IMR-90 (cell line): Measurements from ENCODE around the gene ARVCF. TPM values are rescaled to one million over a fixed set of nuclear protein-coding genes. Genes with fewer than 3 reads are reported as not detected.

Experiments used
- ATAC-seq: fragments of 200-7000 bp; cut with Tn5 transposase; 2 replicates; pipeline ENCODE4 v1.9.1; 2020; ENCODE audit warnings: low read depth, mild to moderate bottlenecking, moderate library complexity
- BruUV-seq: library from RNA; stranded (reverse); fragments of 400-500 nt; replicated peaks from 2 replicates; lab custom pipeline; 2021; lab: Mats Ljungman, UMichigan
- CTCF ChIA-PET: fragments of 300-600 bp; formaldehyde crosslinking; extraction: SDS; loops from one replicate; lab custom pipeline; 2021; ENCODE audit warnings: antibody characterized with exemption; lab: Yijun Ruan, JAX
- POLR2A ChIA-PET: fragments of 300-600 bp; sonication (Branson Sonifier 250); formaldehyde crosslinking; loops from one replicate; lab custom pipeline; 2022; ENCODE audit warnings: antibody characterized with exemption; ENCODE audit not compliant: unreplicated experiment; lab: Charles Lee
- DNase-seq: peaks from one replicate; pipeline ENCODE4 v3.0.0; 2013
- H2AFZ ChIP-seq: replicated peaks from 2 replicates; pipeline ENCODE3; 2013; ENCODE audit warnings: low read length, mild to moderate bottlenecking; ENCODE audit not compliant: poor library complexity
- H2AK5ac ChIP-seq: 2 replicates; pipeline ENCODE4 v1.6.1; 2013; ENCODE audit warnings: low read depth, low read length, inconsistent platforms
- H2AK9ac ChIP-seq: replicated peaks from 2 replicates; pipeline ENCODE3; 2013; ENCODE audit warnings: mild to moderate bottlenecking, low read depth, low read length, moderate library complexity; ENCODE audit not compliant: poor library complexity
- H2BK120ac ChIP-seq: 2 replicates; pipeline ENCODE4 v1.6.1; 2013; ENCODE audit warnings: low read depth, low read length, inconsistent platforms
- H2BK15ac ChIP-seq: 3 replicates; pipeline ENCODE4 v1.6.1; 2013; ENCODE audit warnings: low read depth, low read length, inconsistent platforms
- H2BK20ac ChIP-seq: 2 replicates; pipeline ENCODE4 v1.6.1; 2013; ENCODE audit warnings: low read depth, mild to moderate bottlenecking, inconsistent platforms, low read length, moderate library complexity
- H2BK5ac ChIP-seq: 2 replicates; pipeline ENCODE4 v1.6.1; 2013; ENCODE audit warnings: mild to moderate bottlenecking, low read depth, low read length, inconsistent platforms; ENCODE audit not compliant: poor library complexity, severe bottlenecking
- H3K14ac ChIP-seq: replicated peaks from 2 replicates; pipeline ENCODE4 v1.6.1; 2013; ENCODE audit warnings: low read depth, low read length, inconsistent platforms
- H3K18ac ChIP-seq: 2 replicates; pipeline ENCODE4 v1.6.1; 2013; ENCODE audit warnings: low read depth, low read length, control low read depth
- H3K23ac ChIP-seq: 2 replicates; pipeline ENCODE4 v1.6.1; 2013; ENCODE audit warnings: low read depth, low read length, inconsistent platforms
- H3K27ac ChIP-seq: 2 replicates; pipeline ENCODE4 v1.5.1; 2013; ENCODE audit warnings: mild to moderate bottlenecking, control low read depth, low read length; ENCODE audit not compliant: insufficient read depth
- H3K27me3 ChIP-seq: 2 replicates; pipeline ENCODE4 v1.6.1; 2013; ENCODE audit warnings: low read length; ENCODE audit not compliant: control insufficient read depth, insufficient read depth
- H3K36me3 ChIP-seq: 2 replicates; pipeline ENCODE4 v1.6.1; 2013; ENCODE audit warnings: low read length, mixed read lengths; ENCODE audit not compliant: control insufficient read depth, insufficient read depth
- H3K4ac ChIP-seq: 2 replicates; pipeline ENCODE4 v1.6.1; 2013; ENCODE audit warnings: low read depth, low read length, inconsistent platforms
- H3K4me1 ChIP-seq: 2 replicates; pipeline ENCODE4 v1.6.1; 2013; ENCODE audit warnings: low read length, mixed read lengths; ENCODE audit not compliant: control insufficient read depth, insufficient read depth
- H3K4me2 ChIP-seq: 2 replicates; pipeline ENCODE4 v1.6.1; 2013; ENCODE audit warnings: low read depth, mild to moderate bottlenecking, control low read depth, low read length, moderate library complexity
- H3K4me3 ChIP-seq: 2 replicates; pipeline ENCODE4 v1.5.1; 2013; ENCODE audit warnings: low read depth, mild to moderate bottlenecking, control low read depth, low read length, moderate library complexity; ENCODE audit not compliant: insufficient read depth
- H3K56ac ChIP-seq: 2 replicates; pipeline ENCODE4 v1.6.1; 2013; ENCODE audit warnings: low read length, inconsistent platforms; ENCODE audit not compliant: insufficient read depth; ENCODE audit errors: extremely low read depth
- H3K79me1 ChIP-seq, 2 experiments: 2 replicates each; pipeline ENCODE4 v1.6.1; 2013; ENCODE audit warnings: low read length in 2 of 2, inconsistent platforms in 1 of 2, low read depth in 1 of 2
- H3K9ac ChIP-seq: 2 replicates; pipeline ENCODE4 v1.6.1; 2013; ENCODE audit warnings: low read depth, low read length, control low read depth
- H3K9me1 ChIP-seq: 2 replicates; pipeline ENCODE4 v1.6.1; 2013; ENCODE audit warnings: low read length, inconsistent platforms; ENCODE audit not compliant: insufficient read depth
- H3K9me3 ChIP-seq: 2 replicates; pipeline ENCODE4 v1.6.1; 2013; ENCODE audit warnings: low read length; ENCODE audit not compliant: control insufficient read depth, insufficient read depth
- H4K20me1 ChIP-seq: 2 replicates; pipeline ENCODE4 v1.6.1; 2013; ENCODE audit warnings: low read length, inconsistent platforms; ENCODE audit not compliant: insufficient read depth
- H4K5ac ChIP-seq: 2 replicates; pipeline ENCODE4 v1.6.1; 2013; ENCODE audit warnings: mild to moderate bottlenecking, low read depth, low read length, control low read depth
- H4K8ac ChIP-seq, 2 experiments: 2 replicates each; pipeline ENCODE4 v1.6.1; 2013; ENCODE audit warnings: low read depth in 2 of 2, low read length in 2 of 2, control low read depth in 1 of 2, inconsistent platforms in 1 of 2
- H4K91ac ChIP-seq: 2 replicates; pipeline ENCODE4 v1.6.1; 2013; ENCODE audit warnings: low read depth, low read length, inconsistent platforms; ENCODE audit not compliant: insufficient read depth
- CEBPB ChIP-seq: IDR thresholded peaks from 2 replicates; pipeline ENCODE4 v1.6.1; 2012; ENCODE audit warnings: low read depth, low read length, improper control_type of control experiment
- CHD1 ChIP-seq: IDR thresholded peaks from 2 replicates; pipeline ENCODE4 v1.6.1; 2012; ENCODE audit warnings: low read depth, low read length, improper control_type of control experiment
- FOS ChIP-seq: fragments of 150-350 bp; IDR thresholded peaks from 2 replicates; pipeline ENCODE4 v1.6.1; 2016; ENCODE audit warnings: low read depth, low read length
- MAFK ChIP-seq: IDR thresholded peaks from 2 replicates; pipeline ENCODE4 v1.6.1; 2012; ENCODE audit warnings: low read depth, low read length, improper control_type of control experiment
- MAZ ChIP-seq: IDR thresholded peaks from 2 replicates; pipeline ENCODE4 v1.6.1; 2012; ENCODE audit warnings: low read depth, mild to moderate bottlenecking, low read length, improper control_type of control experiment, moderate library complexity, borderline replicate concordance
- MXI1 ChIP-seq: IDR thresholded peaks from 2 replicates; pipeline ENCODE4 v1.6.1; 2012; ENCODE audit warnings: low read depth, mild to moderate bottlenecking, low read length, moderate library complexity, borderline replicate concordance
- NFE2L2 ChIP-seq: fragments of 150-350 bp; IDR thresholded peaks from 2 replicates; pipeline ENCODE4 v1.6.1; 2016; ENCODE audit warnings: low read depth, mild to moderate bottlenecking, low read length
- POLR2A ChIP-seq: IDR thresholded peaks from 2 replicates; pipeline ENCODE4 v1.6.1; 2012; ENCODE audit warnings: mild to moderate bottlenecking, low read depth, low read length
- RAD21 ChIP-seq: IDR thresholded peaks from 2 replicates; pipeline ENCODE4 v1.6.1; 2012; ENCODE audit warnings: low read length, improper control_type of control experiment
- RCOR1 ChIP-seq: IDR thresholded peaks from 2 replicates; pipeline ENCODE4 v1.6.1; 2012; ENCODE audit warnings: mild to moderate bottlenecking, low read length, improper control_type of control experiment; ENCODE audit not compliant: insufficient replicate concordance
- RFX5 ChIP-seq: IDR thresholded peaks from 2 replicates; pipeline ENCODE4 v1.8.0; 2012; ENCODE audit warnings: low read depth, mild to moderate bottlenecking, low read length, moderate library complexity
- SMC3 ChIP-seq: fragments of 150-350 bp; IDR thresholded peaks from 2 replicates; pipeline ENCODE4 v1.6.1; 2016; ENCODE audit warnings: low read depth, mild to moderate bottlenecking, antibody characterized with exemption, low read length, moderate library complexity
- USF2 ChIP-seq: fragments of 150-350 bp; IDR thresholded peaks from 2 replicates; pipeline ENCODE4 v1.6.1; 2017; ENCODE audit warnings: mild to moderate bottlenecking, antibody characterized with exemption, low read length, low read depth
- WGBS, 2 experiments: methylation state at CpG; one replicate each; pipeline versions ENCODE4 v1.1.5 to v1.1.7; 2013; ENCODE audit warnings: missing lambda C conversion rate in 2 of 2; ENCODE audit not compliant: insufficient read length in 1 of 2; ENCODE audit errors: extremely low coverage in 2 of 2; 5-methylcytosine and 5-hydroxymethylcytosine counted together
- dilution Hi-C: fragments of 300-500 bp; cut with HindIII; formaldehyde crosslinking; loops from one replicate; pipeline ENCODE4 v1.14.3; 2018; ENCODE audit warnings: low sequenced_read_pairs; ENCODE audit not compliant: unreplicated experiment
- in situ Hi-C: fragments of 300-500 bp; cut with MboI; formaldehyde crosslinking; loops from 3 replicates; pipeline ENCODE4 v1.14.3; 2019; ENCODE audit warnings: low sequenced_read_pairs, inconsistent platforms, mixed read lengths
- intact Hi-C: fragments of 100-400 bp; cut with micrococcal nuclease; formaldehyde crosslinking; loops from 2 replicates; pipeline ENCODE4 v1.10.0; 2022
- polyA plus RNA-seq, 3 experiments: library from polyadenylated mRNA; depleted of rRNA; stranded (reverse); fragments of >200 nt; gene quantifications; 2 replicates each; pipeline ENCODE4 v1.2.3, GENCODE V29; 2012; ENCODE audit warnings: low replicate concordance in 1 of 3
- total RNA-seq: library from RNA; depleted of rRNA; stranded (reverse); fragments of >200 nt; gene quantifications from 2 replicates; pipeline ENCODE4 v1.2.3, GENCODE V29; 2012
- TF ChIP-seq, protein P1 (sequence below): fragments of 150-350 bp; IDR thresholded peaks from 2 replicates; pipeline ENCODE4 v1.6.1; 2016; ENCODE audit warnings: low read depth, mild to moderate bottlenecking, low read length, moderate library complexity, borderline replicate concordance

The ARVCF gene
- total and polyA plus RNA-seq, 2 of the 4 experiments (the other 2 are of a cell fraction) = 8.6 to 14.1 TPM

DNA sequence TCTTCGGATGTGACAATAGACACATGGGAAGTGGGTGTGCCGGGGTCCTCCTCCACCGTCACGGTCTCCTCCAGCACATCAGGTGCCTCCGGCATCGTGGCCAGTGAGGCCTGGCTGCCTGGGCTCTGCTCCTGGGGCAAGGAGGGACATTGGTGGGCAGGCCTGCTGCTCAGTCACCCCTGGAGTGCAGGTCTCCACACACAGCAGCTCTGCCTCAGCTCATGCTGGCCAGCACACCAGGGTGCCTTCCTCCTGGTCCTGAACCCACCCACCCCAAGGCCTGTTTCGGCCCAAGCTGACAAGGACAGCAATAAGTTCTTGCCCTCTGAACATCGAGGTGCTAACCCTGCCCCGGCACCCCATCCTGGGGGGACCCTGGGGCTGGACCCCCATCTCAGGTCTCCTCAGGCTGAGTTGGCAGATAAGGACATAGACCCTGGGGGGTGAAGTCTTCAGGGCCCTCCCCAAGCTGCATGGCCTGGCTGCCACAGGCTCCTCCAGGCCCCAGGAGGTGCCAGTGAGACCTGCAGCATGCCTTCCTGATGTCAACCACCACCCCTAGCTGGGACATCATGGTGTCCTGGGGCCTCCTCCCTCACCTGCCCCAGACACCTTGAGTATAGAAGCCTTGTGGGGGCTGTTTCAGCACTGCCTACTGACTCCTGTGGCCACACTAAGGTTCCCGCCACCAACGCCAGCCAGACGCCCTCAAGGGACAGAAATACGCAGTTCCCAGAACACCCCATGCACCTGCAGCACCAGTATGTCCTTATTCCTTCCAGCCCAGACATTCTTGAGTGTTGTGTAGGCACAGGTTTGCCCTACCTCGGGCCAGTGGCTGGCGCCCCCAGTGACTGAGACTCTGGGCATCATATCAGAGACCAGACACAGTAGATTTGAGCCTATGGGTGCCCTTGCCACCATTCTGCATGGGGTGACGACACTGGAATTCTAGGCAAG, 34.4 kb downstream of the ARVCF start:
- no TSS peak for BruUV-seq
- Histone ChIP-seq H3K36me3 (peaks cover 12% of the 10 kb centered on the region), H2BK20ac (no peak overlapping the region), H3K4me3 (no peak overlapping the region), H3K23ac (no peak overlapping the region), H3K4ac (no peak overlapping the region), H3K56ac (no peak overlapping the region), H3K27ac (no peak overlapping the region), H3K14ac (no peak overlapping the region), H2AFZ (no peak overlapping the region), H3K4me2 (no peak overlapping the region), H2BK120ac (no peak overlapping the region), H2BK15ac (no peak overlapping the region), H2AK5ac (no peak overlapping the region), H4K91ac (no peak overlapping the region), H3K18ac (no peak overlapping the region), H4K8ac (no peak overlapping the region), H4K20me1 (peaks cover 15% of the 10 kb centered on the region; the same call in 1 of the 2 replicates), H2BK5ac (no peak overlapping the region), H3K4me1 (peaks cover 13% of the 10 kb centered on the region), H3K9ac (no peak overlapping the region), H3K9me3 (no peaks in the 10 kb centered on the region), H2AK9ac (no peak overlapping the region), H3K79me1 (peaks cover 4 to 37% of the 10 kb centered on the region in 2 experiments; a peak in 3 of 4 replicates), H3K9me1 (peaks cover 17% of the 10 kb centered on the region), H3K27me3 (no peaks in the 10 kb centered on the region), H4K5ac (no peak overlapping the region)
- WGBS, 2 experiments = 93% methylated on average over 5 of the region's 16 CpGs; no CpG with 5 or more reads in 1 of the 2 experiments
- DNase-seq (no peak), ATAC-seq (no peak)
- POLR2A ChIA-PET = no interaction called here
- in situ Hi-C loops = no loop called here
- CTCF ChIA-PET = no interaction called here
- dilution Hi-C loops = no loop called here
- intact Hi-C loops = no loop called here
- TF ChIP-seq MAZ (no peak), RAD21 (no peak), MAFK (no peak), POLR2A (no peak), SMC3 (no peak), CHD1 (no peak), RCOR1 (no peak), CEBPB (no peak), RFX5 (no peak), USF2 (no peak), FOS (no peak), NFE2L2 (no peak), MXI1 (no peak)
- TF ChIP-seq, protein P1, sequence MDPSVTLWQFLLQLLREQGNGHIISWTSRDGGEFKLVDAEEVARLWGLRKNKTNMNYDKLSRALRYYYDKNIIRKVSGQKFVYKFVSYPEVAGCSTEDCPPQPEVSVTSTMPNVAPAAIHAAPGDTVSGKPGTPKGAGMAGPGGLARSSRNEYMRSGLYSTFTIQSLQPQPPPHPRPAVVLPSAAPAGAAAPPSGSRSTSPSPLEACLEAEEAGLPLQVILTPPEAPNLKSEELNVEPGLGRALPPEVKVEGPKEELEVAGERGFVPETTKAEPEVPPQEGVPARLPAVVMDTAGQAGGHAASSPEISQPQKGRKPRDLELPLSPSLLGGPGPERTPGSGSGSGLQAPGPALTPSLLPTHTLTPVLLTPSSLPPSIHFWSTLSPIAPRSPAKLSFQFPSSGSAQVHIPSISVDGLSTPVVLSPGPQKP = no peak
